Left lung (tissue), 10 donors: ENCODE measurements around the gene COX19. TPM values are rescaled to one million over a fixed set of nuclear protein-coding genes. Genes with fewer than 3 reads are reported as not detected.

Experiments
- ATAC-seq: fragments of 200-7000 bp; cut with Tn5 transposase; one replicate; pipeline ENCODE4 v1.9.1; 2020; ENCODE audit warnings: moderate library complexity
- DNase-seq, 4 donors: peaks; one replicate each; pipeline ENCODE4 v3.0.0-alpha.2; 2013 to 2020
- H3K27ac ChIP-seq, 2 donors: fragments of 200-600 bp; sonication (generic) in 1 of 2; one replicate each; pipeline versions ENCODE4 v1.5.0 to v1.8.0; 2020 to 2021
- H3K27me3 ChIP-seq, 2 donors: fragments of 200-600 bp; sonication (generic) in 1 of 2; one replicate each; pipeline versions ENCODE4 v1.5.0 to v1.8.0; 2020 to 2021
- H3K36me3 ChIP-seq, 2 donors: fragments of 200-600 bp; sonication (generic) in 1 of 2; one replicate each; pipeline versions ENCODE4 v1.5.0 to v1.8.0; 2020 to 2021
- H3K4me1 ChIP-seq, 2 donors: fragments of 200-600 bp; one replicate each; pipeline ENCODE4 v1.8.0; 2021
- H3K4me3 ChIP-seq, 2 donors: fragments of 200-600 bp; sonication (generic) in 1 of 2; one replicate each; pipeline versions ENCODE4 v1.5.0 to v1.8.0; 2020 to 2021; ENCODE audit warnings: mild to moderate bottlenecking in 1 of 2
- H3K9me3 ChIP-seq, 2 donors: fragments of 200-600 bp; sonication (generic) in 1 of 2; one replicate each; pipeline versions ENCODE4 v1.5.0 to v1.8.0; 2020 to 2021
- CTCF ChIP-seq, 2 donors: fragments of 200-600 bp; sonication (generic) in 1 of 2; IDR thresholded peaks; one replicate each; pipeline versions ENCODE4 v1.5.0 to v1.8.0; 2021; ENCODE audit warnings: antibody characterized with exemption in 2 of 2
- intact Hi-C, 2 donors: fragments of 100-400 bp; cut with DNase I; formaldehyde crosslinking; loops; one replicate each; pipeline versions ENCODE4 v1.11.2 to v1.14.2; 2022
- polyA plus RNA-seq, 6 donors: library from polyadenylated mRNA; unstranded; fragments of 120-200 nt; gene quantifications; one replicate each; pipeline ENCODE4 v1.2.1, GENCODE V29; 2013; ENCODE audit not compliant: insufficient read length in 6 of 6
- total RNA-seq, 2 donors: library from RNA; stranded (reverse); fragmentation: NEBNext Ultra II Directional; extraction: Animal tissue kit (Norgen Biotek cat#: 25700); gene quantifications; one replicate each; pipeline ENCODE4 v1.2.1, GENCODE V29; 2021
- donor health status: DM: no; HTN: yes; CAD: no.
- donor health status: DM: no; HTN: no; CAD: no.

The COX19 gene
- total and polyA plus RNA-seq, 8 donors = 9.1 to 18.1 (median 16.4) TPM

DNA sequence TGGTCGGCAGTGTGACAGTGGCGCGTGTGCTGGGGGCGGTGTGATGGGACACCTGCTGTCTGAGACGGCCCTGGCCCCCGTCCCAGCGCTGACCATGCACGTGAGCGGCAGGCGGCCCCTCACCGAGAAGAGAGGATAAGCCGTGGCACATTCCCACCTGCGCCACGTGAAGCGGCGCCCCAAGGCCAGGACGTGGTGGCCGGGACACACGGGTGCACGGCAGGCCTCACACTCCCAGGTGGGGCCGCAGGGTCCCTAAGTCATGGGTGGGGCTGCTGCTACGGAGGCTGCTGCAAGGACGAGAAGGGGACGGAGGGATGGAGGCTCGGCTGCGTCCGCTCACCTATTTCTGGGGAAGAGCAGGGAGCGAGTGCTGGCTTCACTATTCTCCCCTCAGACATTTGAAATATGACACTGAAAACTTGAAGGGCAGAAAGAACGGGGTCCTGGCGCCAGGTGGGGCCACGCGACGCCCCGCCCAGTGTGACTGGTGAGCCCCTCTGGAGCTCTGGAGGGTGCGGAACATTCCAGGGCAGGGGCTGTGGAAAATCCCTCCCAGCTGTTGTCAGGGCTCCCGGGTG, 15.1 kb upstream of the COX19 start:
- Histone ChIP-seq H3K36me3 (no peaks in the 10 kb centered on the region), H3K4me1 (peaks cover 0 to 9% of the 10 kb centered on the region in 2 donors), H3K4me3 (no peak overlapping the region), H3K27ac (no peak overlapping the region), H3K9me3 (no peaks in the 10 kb centered on the region), H3K27me3 (peaks cover 0 to 68% of the 10 kb centered on the region in 2 donors)
- ATAC-seq (no peak), DNase-seq (peak in 1 of 4 donors; percentile 68)
- TF ChIP-seq CTCF (IDR thresholded peaks at IDR 0.05) = no peak
- intact Hi-C loops = no loop called here

DNA sequence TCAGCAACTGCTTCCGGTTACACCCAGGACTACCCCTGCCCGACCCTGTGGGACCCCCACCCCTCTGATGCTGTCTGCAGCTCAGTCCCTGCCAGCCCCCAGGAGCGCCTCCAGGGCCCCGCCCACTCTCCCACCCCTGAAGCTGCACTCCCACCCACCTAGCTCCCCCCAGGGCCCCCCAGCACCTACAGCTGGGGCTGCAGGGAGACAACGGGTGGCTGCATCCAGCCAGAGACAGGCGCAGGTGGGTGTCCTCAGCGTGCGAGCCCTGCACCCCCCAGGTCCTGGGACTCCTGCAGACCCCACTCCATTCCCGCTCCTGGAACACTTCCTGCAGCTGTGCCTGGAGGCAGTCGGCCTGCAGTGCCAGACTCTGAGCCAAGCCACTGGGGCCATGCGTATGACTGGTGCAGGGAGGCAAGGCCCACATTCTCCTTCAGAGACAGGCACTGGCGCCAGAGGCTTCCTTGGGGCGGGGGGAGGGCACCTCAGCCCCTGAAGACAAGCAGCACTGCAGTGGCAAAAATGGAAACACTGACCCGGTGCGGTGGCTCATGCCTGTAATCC, 13.7 kb upstream of the COX19 start:
- Histone ChIP-seq H3K9me3 (no peaks in the 10 kb centered on the region), H3K4me1 (peaks cover 0 to 9% of the 10 kb centered on the region in 2 donors), H3K27me3 (peaks cover 0 to 82% of the 10 kb centered on the region in 2 donors), H3K36me3 (no peaks in the 10 kb centered on the region), H3K27ac (no peak overlapping the region), H3K4me3 (no peak overlapping the region)
- no peak for TF ChIP-seq CTCF (IDR thresholded peaks at IDR 0.05)
- ATAC-seq (no peak), DNase-seq (no peak)
- intact Hi-C loops = no loop called here

- no peak for ATAC-seq
- DNase-seq = peak in 1 of 4 donors; percentile 76
- Histone ChIP-seq H3K9me3 (no peaks in the 10 kb centered on the region), H3K4me1 (peaks cover 0 to 7% of the 10 kb centered on the region in 2 donors), H3K27ac (no peak overlapping the region), H3K4me3 (no peak overlapping the region), H3K27me3 (peaks cover 0 to 88% of the 10 kb centered on the region in 2 donors), H3K36me3 (no peaks in the 10 kb centered on the region)
- intact Hi-C loops = no loop called here
- TF ChIP-seq CTCF (IDR thresholded peaks at IDR 0.05) = no peak
These were observed 13.1 kb upstream of the COX19 start for GRCh38 chr7:988426-988911.

DNA sequence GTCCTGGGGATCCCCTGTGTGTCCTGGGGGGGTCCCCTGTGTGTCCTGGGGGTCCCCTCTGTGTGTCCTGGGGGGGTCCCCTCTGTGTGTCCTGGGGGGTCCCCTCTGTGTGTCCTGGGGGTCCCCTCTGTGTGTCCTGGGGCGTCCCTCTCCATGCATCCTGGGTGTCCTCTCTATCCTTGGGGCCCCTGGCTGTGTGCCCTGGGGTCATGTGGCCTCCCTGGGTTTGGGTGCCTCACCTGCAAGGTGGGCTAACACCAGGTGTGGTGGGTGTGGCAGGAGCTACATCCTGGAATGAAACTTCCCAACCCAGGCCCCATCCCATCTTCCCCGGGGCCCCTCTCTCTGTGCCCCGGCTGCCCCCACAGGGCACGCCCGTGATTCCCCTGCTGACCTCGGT, 12.6 kb upstream of the COX19 start:
- Histone ChIP-seq H3K4me3 (no peak overlapping the region), H3K36me3 (no peaks in the 10 kb centered on the region), H3K27ac (no peak overlapping the region), H3K9me3 (no peaks in the 10 kb centered on the region), H3K4me1 (peaks cover 0 to 2% of the 10 kb centered on the region in 2 donors), H3K27me3 (peaks cover 0 to 93% of the 10 kb centered on the region in 2 donors)
- DNase-seq (no peak), ATAC-seq (no peak)
- TF ChIP-seq CTCF (IDR thresholded peaks at IDR 0.05) = no peak
- intact Hi-C loops = no loop called here
